WERI-Rb-1 (cell line): ENCODE measurements around the gene PRKAR1B.

Source experiments
- DNase-seq: peaks from one replicate; pipeline ENCODE4 v3.0.0-alpha.2; 2020
- H3K27ac ChIP-seq: fragments of 250-450 bp; sonication (Bioruptor Pico); 2 replicates; pipeline ENCODE4 v1.5.1; 2020; ENCODE audit warnings: mild to moderate bottlenecking, moderate library complexity
- H3K27me3 ChIP-seq: fragments of 250-450 bp; sonication (Bioruptor Pico); 2 replicates; pipeline ENCODE4 v1.5.1; 2021; ENCODE audit warnings: mild to moderate bottlenecking, low read depth, moderate library complexity; ENCODE audit not compliant: insufficient read depth, severe bottlenecking
- H3K36me3 ChIP-seq: fragments of 250-450 bp; sonication (Bioruptor Pico); 2 replicates; pipeline ENCODE4 v1.5.1; 2020; ENCODE audit warnings: mild to moderate bottlenecking, moderate library complexity
- H3K4me3 ChIP-seq: 2 replicates; pipeline ENCODE4 v1.5.1; 2011; ENCODE audit warnings: low read depth, mild to moderate bottlenecking, control low read depth, low read length
- H3K9me3 ChIP-seq: fragments of 250-450 bp; sonication (Bioruptor Pico); 2 replicates; pipeline ENCODE4 v1.5.1; 2021; ENCODE audit warnings: mild to moderate bottlenecking, moderate library complexity; ENCODE audit not compliant: severe bottlenecking
- CTCF ChIP-seq: IDR thresholded peaks from 2 replicates; pipeline ENCODE4 v1.5.1; 2011; ENCODE audit warnings: low read depth, mild to moderate bottlenecking, control low read depth, inconsistent platforms, low read length

Gene PRKAR1B

GRCh38 chr7:585229-585711, 141.8 kb downstream of the PRKAR1B start:
- Histone ChIP-seq H3K36me3 (peaks cover 16% of the 10 kb centered on the region), H3K9me3 (no peaks in the 10 kb centered on the region), H3K27ac (no peak overlapping the region), H3K27me3 (no peaks in the 10 kb centered on the region), H3K4me3 (no peak overlapping the region)
- no peak for TF ChIP-seq CTCF
- no peak for DNase-seq

- peaks cover 16% of the 10 kb centered on the region for H3K36me3 ChIP-seq
- H3K27me3 ChIP-seq: no peaks in the 10 kb centered on the region
- DNase-seq: no peak
- H3K27ac ChIP-seq: no peak overlapping the region
- H3K9me3 ChIP-seq: no peaks in the 10 kb centered on the region
- TF ChIP-seq CTCF: no peak
- H3K4me3 ChIP-seq: no peak overlapping the region
Measured at GRCh38 chr7:584820-585219, 142.3 kb downstream of the PRKAR1B start.

GRCh38 chr7:584122-584465, 143.0 kb downstream of the PRKAR1B start:
- no peak overlapping the region for H3K27ac ChIP-seq
- no peaks in the 10 kb centered on the region for H3K9me3 ChIP-seq
- peaks cover 12% of the 10 kb centered on the region for H3K36me3 ChIP-seq
- H3K27me3 ChIP-seq: no peaks in the 10 kb centered on the region
- DNase-seq: no peak
- TF ChIP-seq CTCF: no peak
- no peak overlapping the region for H3K4me3 ChIP-seq

GRCh38 chr7:583410-584121, 143.5 kb downstream of the PRKAR1B start:
- no peak overlapping the region for H3K27ac ChIP-seq
- TF ChIP-seq CTCF: no peak
- H3K4me3 ChIP-seq: no peak overlapping the region
- no peaks in the 10 kb centered on the region for H3K9me3 ChIP-seq
- DNase-seq: no peak
- peaks cover 10% of the 10 kb centered on the region for H3K36me3 ChIP-seq
- no peaks in the 10 kb centered on the region for H3K27me3 ChIP-seq

- no peak for TF ChIP-seq CTCF
- H3K27ac ChIP-seq: no peak overlapping the region
- no peak for DNase-seq
- H3K27me3 ChIP-seq: no peaks in the 10 kb centered on the region
- H3K4me3 ChIP-seq: no peak overlapping the region
- H3K36me3 ChIP-seq: peaks cover 10% of the 10 kb centered on the region
- H3K9me3 ChIP-seq: no peaks in the 10 kb centered on the region
Measured at GRCh38 chr7:582931-583330, 144.2 kb downstream of the PRKAR1B start.
